GM21786 (cell line): ENCODE data around the gene CHID1.

Experiments
- ATAC-seq: cut with Tn5 transposase; IDR thresholded peaks from one replicate; pipeline ENCODE4 v1.9.1; 2021; ENCODE audit not compliant: unreplicated experiment

The CHID1 gene

GRCh38 chr11:889257-889656 lies 21.4 kb downstream of the CHID1 start:
- ATAC-seq: no peak

DNA sequence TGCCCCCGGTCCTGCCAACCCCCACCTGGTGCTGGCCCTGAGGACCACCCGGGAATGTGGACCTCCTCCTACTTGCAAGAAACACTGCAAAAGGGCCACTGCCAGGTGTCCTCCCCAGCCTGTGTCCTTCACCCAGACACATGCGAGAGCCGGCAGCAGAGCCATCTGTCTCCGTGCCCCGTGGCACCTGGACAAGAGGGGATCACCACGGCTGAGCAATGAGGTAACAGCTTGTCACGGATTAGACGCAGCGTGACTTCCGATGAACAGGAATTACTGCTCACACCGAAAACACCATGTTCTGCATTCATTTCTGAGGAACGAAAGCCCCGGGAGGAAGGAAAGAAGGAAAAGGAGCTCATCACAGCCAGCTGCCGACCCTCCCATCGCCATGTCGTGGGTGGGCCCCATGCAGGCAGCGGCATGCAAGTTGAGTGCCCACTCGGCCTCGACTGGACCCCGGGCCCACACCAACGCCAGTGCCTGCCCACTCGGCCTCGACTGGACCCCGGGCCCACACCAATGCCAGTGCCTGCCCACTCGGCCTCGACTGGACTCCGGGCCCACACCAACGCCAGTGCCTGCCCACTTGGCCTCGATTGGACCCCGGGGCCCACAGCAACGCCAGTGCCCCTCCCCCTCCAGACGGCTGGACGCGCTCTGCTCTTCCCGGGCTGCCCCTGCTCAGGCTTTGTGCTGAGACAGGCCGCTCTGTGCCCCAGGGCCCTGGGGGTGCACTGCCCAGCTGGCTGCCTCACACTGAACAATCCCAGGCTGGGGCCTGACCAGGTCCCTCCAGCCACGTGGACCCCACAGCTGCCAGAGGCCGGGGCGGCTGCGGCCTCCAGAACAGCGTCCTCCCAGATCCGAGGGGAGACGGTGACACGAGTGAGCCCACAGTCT lies 22.0 kb downstream of the CHID1 start:
- ATAC-seq: no peak

DNA sequence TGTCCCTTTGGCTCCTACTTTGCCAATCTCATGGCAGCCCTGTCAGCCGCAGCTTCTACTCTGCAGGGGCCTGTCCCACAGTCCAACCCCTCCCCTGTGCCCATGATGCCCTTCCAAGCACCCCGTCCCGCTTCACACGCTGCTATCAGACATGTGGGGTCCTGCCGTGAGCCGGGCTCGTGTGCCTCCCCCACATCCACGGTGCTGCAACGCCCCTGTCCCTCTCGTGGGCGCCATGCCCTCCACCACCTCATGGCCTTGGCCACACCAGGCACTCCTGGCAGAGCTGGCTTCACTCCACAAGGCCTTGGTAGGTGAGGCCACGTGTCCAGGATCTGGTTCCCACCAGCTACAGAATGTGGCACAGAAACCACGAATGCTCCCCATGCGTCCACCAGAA lies 23.0 kb downstream of the CHID1 start:
- ATAC-seq: no peak

GRCh38 chr11:886568-886967 lies 24.0 kb downstream of the CHID1 start:
- ATAC-seq: no peak

DNA sequence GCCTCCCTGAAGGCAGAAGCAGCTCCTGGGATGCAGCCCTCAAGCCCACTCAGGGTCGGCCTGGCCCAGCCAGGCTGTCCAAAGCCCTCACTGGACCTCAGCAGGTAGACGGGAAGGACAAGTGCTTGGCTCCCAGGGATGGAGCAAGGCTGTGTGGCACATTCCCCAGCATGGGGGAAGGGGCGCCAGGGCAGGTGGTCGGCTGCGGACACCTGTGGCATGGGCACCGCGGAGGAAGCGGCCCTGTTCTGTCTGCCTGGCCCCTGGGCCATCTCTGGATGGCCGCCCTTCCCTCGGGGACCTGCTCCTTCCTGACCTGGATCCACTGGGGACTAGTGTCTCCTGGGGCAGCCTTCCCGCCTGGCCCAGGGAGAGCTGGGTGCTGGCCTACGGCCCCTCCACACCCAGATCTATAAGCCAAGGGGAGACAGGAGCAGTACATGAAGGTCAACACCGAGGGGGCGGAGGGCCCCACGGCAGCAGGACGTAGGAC lies 26.0 kb downstream of the CHID1 start:
- no peak for ATAC-seq

GRCh38 chr11:883527-883926 lies 27.1 kb downstream of the CHID1 start:
- no peak for ATAC-seq

DNA sequence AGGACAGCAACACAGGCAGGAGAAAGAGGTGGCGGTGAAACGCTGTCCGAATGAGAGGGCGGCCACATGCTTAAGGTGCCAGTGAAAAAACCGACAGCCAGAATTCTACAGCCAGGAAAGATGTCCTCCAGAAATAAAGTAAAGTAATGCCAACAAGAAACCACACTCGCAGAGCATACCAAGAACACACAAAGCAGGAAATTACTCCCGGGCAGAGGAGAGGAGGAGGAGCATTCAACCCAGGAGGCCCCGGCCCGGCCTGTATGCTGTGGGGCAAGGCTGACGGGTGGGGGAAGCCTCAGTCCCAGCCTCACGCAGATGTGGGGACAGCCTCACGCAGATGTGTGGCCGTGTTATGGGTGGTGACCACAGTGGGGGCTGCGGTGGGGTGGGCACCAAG lies 28.0 kb downstream of the CHID1 start:
- no peak for ATAC-seq

- no peak for ATAC-seq
Measured at GRCh38 chr11:880447-880846, 30.2 kb downstream of the CHID1 start.

DNA sequence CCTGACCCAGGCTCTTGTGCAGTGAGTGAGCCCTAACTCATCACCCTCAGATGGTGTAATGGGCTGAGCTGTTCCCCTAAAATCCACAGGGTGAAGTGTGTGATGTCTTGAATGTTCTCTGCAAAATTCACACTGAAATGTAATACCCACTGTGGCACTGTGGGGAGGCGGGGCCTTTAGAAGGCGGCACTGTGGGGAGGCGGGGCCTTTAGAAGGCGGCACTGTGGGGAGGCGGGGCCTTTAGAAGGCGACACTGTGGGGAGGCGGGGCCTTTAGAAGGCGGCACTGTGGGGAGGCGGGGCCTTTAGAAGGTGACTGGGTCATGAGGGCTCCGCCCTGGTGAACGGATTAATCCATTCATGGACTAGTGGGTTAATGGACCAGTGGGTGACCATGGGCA lies 33.0 kb downstream of the CHID1 start:
- ATAC-seq: no peak

GRCh38 chr11:876545-876944 lies 34.1 kb downstream of the CHID1 start:
- no peak for ATAC-seq

- ATAC-seq: no peak
Measured at GRCh38 chr11:875769-876301, 34.8 kb downstream of the CHID1 start.

DNA sequence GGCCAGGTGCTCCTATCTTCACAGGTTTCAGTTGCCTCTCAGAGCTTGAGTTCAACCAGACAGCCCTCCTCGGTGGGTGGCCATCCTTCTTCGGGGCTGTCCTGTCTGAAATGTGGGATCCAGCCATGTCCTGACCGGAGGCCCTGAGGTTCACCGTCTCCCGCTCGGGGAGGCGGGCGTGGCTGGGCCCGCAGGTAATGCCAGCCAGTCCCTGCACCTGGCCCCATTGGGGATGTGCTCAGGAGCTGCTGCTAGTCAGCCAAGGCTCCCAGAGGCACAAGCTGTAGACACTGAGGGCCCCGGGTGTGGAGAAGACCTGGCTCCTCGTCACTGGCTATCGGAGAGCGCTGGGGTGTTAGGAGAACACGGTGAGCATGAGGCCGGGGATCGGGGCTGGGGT lies 35.4 kb downstream of the CHID1 start:
- ATAC-seq: no peak

DNA sequence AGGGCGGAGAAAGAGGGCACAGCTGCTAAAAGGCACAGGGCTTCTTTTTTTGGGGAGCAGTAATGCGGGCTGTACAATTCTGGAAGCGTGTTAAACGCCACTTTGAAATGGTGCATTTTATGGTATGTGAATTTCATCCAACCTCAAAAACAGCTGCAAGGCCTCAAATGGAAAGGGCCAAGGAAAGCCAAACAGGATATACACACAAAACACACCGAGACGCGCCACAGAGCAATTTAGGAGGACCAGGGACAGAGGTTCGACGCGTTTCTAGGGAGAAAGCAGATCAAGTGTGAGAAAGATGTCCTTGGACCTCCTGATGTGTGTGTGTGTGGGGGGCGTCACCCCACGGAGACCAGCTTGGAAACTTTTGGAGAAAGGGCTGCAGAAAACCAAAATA lies 36.9 kb downstream of the CHID1 start:
- ATAC-seq: no peak

DNA sequence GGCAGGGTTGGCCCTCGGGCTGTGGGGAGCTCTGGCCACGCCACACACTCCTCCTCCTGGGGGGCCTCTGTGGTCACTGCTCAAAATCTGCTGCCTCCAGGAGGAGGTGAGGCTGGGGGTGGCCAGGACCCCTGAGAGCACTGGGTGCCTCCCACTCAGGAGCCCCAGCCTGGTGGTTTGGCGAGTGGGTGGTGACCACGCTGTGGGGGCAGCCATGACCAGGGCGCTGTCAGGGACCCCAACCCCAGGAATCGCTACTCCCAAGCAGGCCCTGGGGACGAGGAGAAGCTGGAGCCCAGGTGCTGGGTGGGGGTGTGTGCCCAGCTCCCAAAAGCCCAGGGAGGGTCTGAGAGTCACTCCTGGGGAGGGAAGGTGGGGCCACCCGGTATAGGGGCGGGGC lies 37.8 kb downstream of the CHID1 start:
- ATAC-seq: no peak

GRCh38 chr11:871472-871871 lies 39.1 kb downstream of the CHID1 start:
- no peak for ATAC-seq

DNA sequence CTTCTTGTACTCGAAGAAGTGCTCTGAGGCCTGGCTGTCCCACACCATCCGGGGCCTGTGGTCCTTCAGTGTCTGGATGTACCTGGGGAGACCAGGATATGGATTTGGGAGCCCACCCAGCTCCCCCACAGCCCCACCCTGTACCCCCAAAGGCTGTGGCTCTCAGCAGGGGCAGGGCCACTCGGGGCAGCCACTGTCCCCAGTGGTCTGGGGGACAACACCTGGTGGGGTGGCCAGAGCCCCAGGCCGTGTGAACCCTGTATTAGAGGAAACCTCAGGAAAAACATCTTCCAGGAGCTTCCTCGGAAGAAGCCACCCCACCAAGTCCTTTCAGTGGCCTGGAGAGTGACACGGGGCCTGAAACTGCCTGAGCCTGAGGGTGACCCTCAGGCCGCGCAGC lies 40.2 kb downstream of the CHID1 start:
- ATAC-seq: no peak

DNA sequence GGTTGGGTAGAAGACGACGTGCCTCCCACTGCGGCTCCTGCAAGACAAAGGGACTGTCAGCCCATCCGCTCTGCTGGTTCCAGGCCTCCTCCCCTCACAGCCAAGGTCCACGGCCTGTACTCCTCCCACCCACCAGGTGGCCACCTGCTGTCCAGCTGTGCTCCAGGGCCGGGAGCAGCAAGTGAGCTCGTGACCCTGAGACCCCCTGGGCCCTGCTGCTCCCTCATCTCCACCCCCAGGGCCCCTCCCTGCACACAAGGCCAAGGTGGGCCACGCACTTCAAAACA lies 40.5 kb downstream of the CHID1 start:
- ATAC-seq: no peak

DNA sequence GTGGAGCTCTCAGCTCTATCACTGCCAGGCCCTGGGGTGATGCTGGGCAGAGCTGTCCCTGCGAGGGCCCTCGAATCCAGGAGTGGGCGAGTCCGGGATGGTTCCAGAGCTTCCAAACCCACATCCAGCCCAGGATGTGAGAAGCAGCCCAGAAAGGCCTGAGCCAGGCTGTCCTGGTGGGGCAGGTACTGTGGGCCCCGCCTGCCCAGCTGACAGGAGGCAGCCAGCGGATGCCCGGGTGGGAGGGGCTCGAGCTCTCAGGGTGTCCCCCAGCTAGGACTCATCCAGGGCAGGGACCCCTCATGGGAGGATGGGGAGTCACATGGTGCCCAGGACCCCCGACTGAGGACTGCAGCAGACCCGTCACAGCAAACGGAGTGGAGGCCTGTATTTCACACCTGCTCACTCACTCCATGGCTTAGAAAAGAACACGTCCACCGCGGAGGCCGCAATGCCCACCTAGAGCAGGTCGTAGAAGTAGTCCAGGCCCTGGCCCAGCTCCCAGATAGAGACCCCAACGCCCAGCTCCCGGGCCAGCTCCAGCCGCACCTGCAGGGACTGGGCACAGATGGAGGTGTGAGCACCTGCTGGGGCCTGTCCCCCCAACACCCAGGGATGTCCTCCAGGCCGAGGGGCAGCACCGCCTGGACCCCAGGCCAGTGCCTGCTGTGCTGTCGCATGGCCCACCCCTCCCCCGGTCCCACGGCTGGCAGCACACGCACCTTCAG lies 41.0 kb downstream of the CHID1 start:
- ATAC-seq: no peak

GRCh38 chr11:868802-869201 lies 41.8 kb downstream of the CHID1 start:
- no peak for ATAC-seq

GRCh38 chr11:868394-868793 lies 42.2 kb downstream of the CHID1 start:
- no peak for ATAC-seq

DNA sequence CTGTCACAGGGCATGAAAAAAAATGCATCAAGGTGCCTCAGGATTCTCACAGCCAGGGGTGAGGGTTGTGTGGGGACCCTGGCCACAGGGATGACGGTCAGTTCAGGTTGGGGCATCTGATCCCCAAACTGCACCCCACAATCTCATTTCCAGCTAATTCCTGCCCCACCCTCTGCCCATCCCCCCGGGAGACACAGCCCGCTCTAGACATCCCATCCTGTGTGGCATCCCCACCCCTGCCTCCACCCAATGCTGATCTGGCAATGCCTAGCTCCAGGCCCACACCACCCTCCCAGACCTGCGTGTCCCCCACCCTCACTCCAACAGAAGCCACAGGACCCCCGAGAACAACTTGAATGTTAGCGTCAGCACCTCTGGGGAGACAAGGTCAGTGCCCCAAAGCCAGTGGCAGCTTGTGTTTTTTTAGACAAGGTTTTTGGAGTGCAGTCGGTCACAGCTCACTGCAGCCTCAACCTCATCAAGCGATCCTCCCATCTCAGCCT lies 42.7 kb downstream of the CHID1 start:
- ATAC-seq: no peak

DNA sequence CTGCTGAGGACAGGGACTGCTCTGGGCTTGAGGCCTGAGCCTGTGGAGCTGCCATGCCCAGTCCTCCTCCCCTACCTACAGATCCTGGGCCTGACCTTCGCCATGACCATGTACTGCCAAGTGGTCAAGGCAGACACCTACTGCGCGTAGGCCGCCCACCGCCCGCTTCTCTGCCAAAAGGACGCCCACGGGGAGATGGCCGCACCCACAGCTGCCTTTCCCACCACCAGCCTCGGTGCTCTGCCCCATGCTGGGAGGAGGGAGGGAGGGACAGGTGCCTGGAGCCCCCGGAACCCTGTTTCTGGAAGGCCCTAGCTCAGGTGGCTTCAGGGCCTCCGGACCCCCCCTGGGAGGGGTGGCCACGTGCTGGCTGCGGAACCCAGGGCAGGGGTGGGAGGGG lies 44.1 kb downstream of the CHID1 start:
- no peak for ATAC-seq
